HG02678 (cell line): ENCODE results near the gene EXOC3L4.
"Not testable (repeated sequence)": the region's sequence is repeated elsewhere in the genome, so short reads cannot be mapped to it uniquely, and the experiment has no call there.

ENCODE experiments used
- ATAC-seq: cut with Tn5 transposase; IDR thresholded peaks from one replicate; pipeline ENCODE4 v1.9.1; 2021; ENCODE audit warnings: mild to moderate bottlenecking, moderate library complexity; ENCODE audit not compliant: unreplicated experiment

The EXOC3L4 gene

GRCh38 chr14:103142721-103143302 is 48.3 kb downstream of the EXOC3L4 start:
- no peak for ATAC-seq

GRCh38 chr14:103143506-103143905 is 49.0 kb downstream of the EXOC3L4 start:
- no peak for ATAC-seq

GRCh38 chr14:103144085-103144484 is 49.6 kb downstream of the EXOC3L4 start:
- ATAC-seq, result no peak

- no peak for ATAC-seq
Measured at GRCh38 chr14:103146141-103146709, 51.7 kb downstream of the EXOC3L4 start.

GRCh38 chr14:103149351-103150237 is 55.1 kb downstream of the EXOC3L4 start:
- no peak for ATAC-seq

GRCh38 chr14:103151270-103151945 is 56.9 kb downstream of the EXOC3L4 start:
- ATAC-seq, result no peak

- no peak for ATAC-seq
Measured at GRCh38 chr14:103155010-103155409, 60.5 kb downstream of the EXOC3L4 start.

- ATAC-seq, result not testable (repeated sequence)
Measured at GRCh38 chr14:103155416-103155815, 60.9 kb downstream of the EXOC3L4 start.

- no peak for ATAC-seq
Measured at GRCh38 chr14:103155826-103156394, 61.4 kb downstream of the EXOC3L4 start.

- ATAC-seq, result no peak
Measured at GRCh38 chr14:103156651-103157378, 62.3 kb downstream of the EXOC3L4 start.

- no peak for ATAC-seq
Measured at GRCh38 chr14:103157969-103158368, 63.4 kb downstream of the EXOC3L4 start.

GRCh38 chr14:103158688-103159087 is 64.2 kb downstream of the EXOC3L4 start:
- ATAC-seq, result no peak
